Heart left ventricle (tissue), 16 donors: Measurements from ENCODE around the gene RNF114. TPM values are rescaled to one million over a fixed set of nuclear protein-coding genes. Genes with fewer than 3 reads are reported as not detected.

Source experiments
- ATAC-seq, 4 donors: fragments of 200-7000 bp; cut with Tn5 transposase; one replicate each; pipeline ENCODE4 v1.9.1; 2020 to 2022; ENCODE audit warnings: moderate library complexity in 4 of 4, mild to moderate bottlenecking in 3 of 4, moderate number of reproducible peaks in 1 of 4
- DNase-seq, 5 donors: peaks; one replicate each; pipeline ENCODE4 v3.0.0-alpha.2; 2020
- H3K27ac ChIP-seq, 12 donors: fragments of 200-600 bp; sonication (generic) in 4 of 12; one replicate each; pipeline versions ENCODE4 v1.5.0 to v1.8.0; 2016 to 2022; ENCODE audit warnings: mild to moderate bottlenecking in 2 of 12
- H3K27me3 ChIP-seq, 9 donors: fragments of 200-600 bp; sonication (generic) in 2 of 9; one replicate each; pipeline versions ENCODE4 v1.5.1 to v1.8.0; 2016 to 2022; ENCODE audit warnings: mild to moderate bottlenecking in 3 of 9
- H3K36me3 ChIP-seq, 9 donors: fragments of 200-600 bp; sonication (generic) in 2 of 9; one replicate each; pipeline versions ENCODE4 v1.5.0 to v1.8.0; 2018 to 2022; ENCODE audit warnings: mild to moderate bottlenecking in 2 of 9
- H3K4me1 ChIP-seq, 12 donors: fragments of 200-600 bp; sonication (generic) in 4 of 12; one replicate each; pipeline versions ENCODE4 v1.5.0 to v1.8.0; 2016 to 2022; ENCODE audit warnings: mild to moderate bottlenecking in 3 of 12
- H3K4me3 ChIP-seq, 12 donors: fragments of 200-600 bp; sonication (generic) in 4 of 12; one replicate each; pipeline versions ENCODE4 v1.5.0 to v1.8.0; 2017 to 2022; ENCODE audit warnings: mild to moderate bottlenecking in 9 of 12, moderate library complexity in 4 of 12
- H3K9me3 ChIP-seq, 12 donors: fragments of 200-600 bp; sonication (generic) in 4 of 12; one replicate each; pipeline versions ENCODE4 v1.5.0 to v1.8.0; 2016 to 2022; ENCODE audit warnings: mild to moderate bottlenecking in 1 of 12
- POLR2A ChIP-seq, 2 donors: fragments of 450-650 bp; IDR thresholded peaks; one replicate each; pipeline ENCODE4 v1.6.1; 2017; ENCODE audit warnings: antibody characterized with exemption in 2 of 2, mild to moderate bottlenecking in 2 of 2, moderate library complexity in 2 of 2
- WGBS, 4 donors: extraction: QIAGEN DNeasy Blood & Tissue Kit in 2 of 4; methylation state at CpG; one replicate each; pipeline versions ENCODE4 v1.1.5 to v1.1.7; 2013 to 2018; 5-methylcytosine and 5-hydroxymethylcytosine counted together
- intact Hi-C, 10 donors: fragments of 100-400 bp; cut with DNase I; formaldehyde crosslinking; loops; one replicate each; pipeline versions ENCODE4 v1.11.1 to v1.14.2; 2022
- polyA plus RNA-seq, 2 donors: library from polyadenylated mRNA; stranded (reverse); fragments of 200-250 nt; gene quantifications; one replicate each; pipeline ENCODE4 v1.2.3, GENCODE V29; 2013
- total RNA-seq, 9 donors: library from RNA; depleted of rRNA in 2 of 9; stranded (reverse); fragments of >200 nt in 2 of 9; fragmentation: NEBNext Ultra II Directional in 3 of 9; extraction: Animal tissue kit (Norgen Biotek cat#: 25700) in 3 of 9; gene quantifications; one replicate each; pipeline versions ENCODE4 v1.1.0 to v1.2.4, GENCODE V29; 2016 to 2023
- TF ChIP-seq, protein P1 (sequence below), 12 donors: fragments of 200-600 bp; sonication (generic) in 4 of 12; IDR thresholded peaks; one replicate each; pipeline versions ENCODE4 v1.5.0 to v1.8.0; 2018 to 2022; ENCODE audit warnings: antibody characterized with exemption in 12 of 12, mild to moderate bottlenecking in 5 of 12
- donor health status: ischemic (EF 13 %, LVEDD 7.1; RV severe dilation, severe dysfunction).
- donor health status: healthy with polysubstance abuse.
- donor health status: DM: no; HTN: yes; CAD: no.
- donor health status: DM: no; HTN: no; CAD: no.
- donor health status: ischemic (EF 25% LVEDD 6.9; RV normal size, moderate dysfunction).
- donor health status: ischemic (EF 25% LVEDD 5.7; RV mildly dilated, moderate dysfunction).
- donor health status: healthy.
- donor health status: DM: yes; HTN: yes; CAD: no.
- donor health status: ischemic (EF 35%, LVEDD 5.7; RV mildly dilated, moderate dysfunction).
- donor health status: nonischemic (EF 11% LVEDD 7.7; RV severe dilation, severe dysfunction).
- donor health status: DM: yes; HTN: yes; CAD: no.
- donor health status: PGD.
- donor health status: ischemic (EF 29% LVEDD 5.4; RV normal size, mild dysfunction).
- donor health status: nonischemic (EF 23%, LVEDD 6.1; RV moderate dilation, normal function).

The RNF114 gene
- total and polyA plus RNA-seq, 11 donors = 36.5 to 128 (median 50.0) TPM

DNA sequence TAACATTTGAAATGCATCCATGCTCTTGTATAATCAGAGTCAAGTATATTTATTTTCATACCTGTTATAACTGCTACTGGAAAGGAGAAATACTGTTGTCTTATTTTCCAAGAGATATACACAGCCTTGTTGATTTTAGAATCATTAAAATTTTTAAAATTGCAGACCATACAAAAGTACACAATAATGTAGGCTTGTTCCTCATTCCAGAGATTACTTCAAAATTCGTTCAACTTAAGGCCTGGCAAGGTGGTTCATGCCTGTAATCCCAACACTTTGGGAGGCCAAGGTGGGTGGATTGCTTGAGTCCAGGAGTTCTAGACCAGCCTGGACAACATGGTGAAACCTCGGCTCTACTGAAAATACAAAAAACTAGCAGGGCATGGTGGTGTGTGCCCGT lies 6.1 kb downstream of the RNF114 start:
- Histone ChIP-seq H3K36me3 (peaks cover 0 to 81% (median 72%) of the 10 kb centered on the region in 9 donors), H3K27ac (no peak overlapping the region), H3K4me1 (peaks cover 8 to 39% (median 24%) of the 10 kb centered on the region in 12 donors), H3K4me3 (no peak overlapping the region), H3K27me3 (no peaks in the 10 kb centered on the region), H3K9me3 (no peaks in the 10 kb centered on the region)
- intact Hi-C loops = no loop called here
- ATAC-seq (no peak), DNase-seq (no peak)
- TF ChIP-seq, protein P1, sequence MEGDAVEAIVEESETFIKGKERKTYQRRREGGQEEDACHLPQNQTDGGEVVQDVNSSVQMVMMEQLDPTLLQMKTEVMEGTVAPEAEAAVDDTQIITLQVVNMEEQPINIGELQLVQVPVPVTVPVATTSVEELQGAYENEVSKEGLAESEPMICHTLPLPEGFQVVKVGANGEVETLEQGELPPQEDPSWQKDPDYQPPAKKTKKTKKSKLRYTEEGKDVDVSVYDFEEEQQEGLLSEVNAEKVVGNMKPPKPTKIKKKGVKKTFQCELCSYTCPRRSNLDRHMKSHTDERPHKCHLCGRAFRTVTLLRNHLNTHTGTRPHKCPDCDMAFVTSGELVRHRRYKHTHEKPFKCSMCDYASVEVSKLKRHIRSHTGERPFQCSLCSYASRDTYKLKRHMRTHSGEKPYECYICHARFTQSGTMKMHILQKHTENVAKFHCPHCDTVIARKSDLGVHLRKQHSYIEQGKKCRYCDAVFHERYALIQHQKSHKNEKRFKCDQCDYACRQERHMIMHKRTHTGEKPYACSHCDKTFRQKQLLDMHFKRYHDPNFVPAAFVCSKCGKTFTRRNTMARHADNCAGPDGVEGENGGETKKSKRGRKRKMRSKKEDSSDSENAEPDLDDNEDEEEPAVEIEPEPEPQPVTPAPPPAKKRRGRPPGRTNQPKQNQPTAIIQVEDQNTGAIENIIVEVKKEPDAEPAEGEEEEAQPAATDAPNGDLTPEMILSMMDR (IDR thresholded peaks at IDR 0.05) = no peak
- TF ChIP-seq POLR2A (IDR thresholded peaks at IDR 0.05) = no peak
- WGBS, 4 donors = 71 to 82% (median 74%) methylated on average over 3 of the region's 3 CpGs

DNA sequence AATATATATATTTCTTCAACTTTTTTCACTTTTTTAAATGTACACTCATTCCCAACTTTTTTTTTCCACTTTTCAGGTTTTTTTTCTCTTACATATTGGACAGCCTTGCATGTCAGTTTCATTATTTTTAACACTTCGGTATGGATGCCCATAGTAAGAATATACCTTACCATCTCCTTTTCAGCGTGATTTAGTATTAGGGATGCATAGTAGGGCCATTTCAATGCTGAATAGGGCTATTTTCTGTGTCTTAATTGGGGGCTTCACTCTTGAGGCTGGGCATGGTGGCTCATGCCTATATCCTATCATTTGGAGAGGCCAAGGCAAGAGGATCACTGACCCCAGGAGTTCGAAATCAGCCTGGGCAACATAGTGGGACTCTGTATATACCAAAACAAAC lies 6.7 kb downstream of the RNF114 start:
- Histone ChIP-seq H3K36me3 (peaks cover 0 to 84% (median 75%) of the 10 kb centered on the region in 9 donors), H3K9me3 (no peaks in the 10 kb centered on the region), H3K4me1 (peaks cover 2 to 33% (median 17%) of the 10 kb centered on the region in 12 donors), H3K27ac (no peak overlapping the region), H3K27me3 (no peaks in the 10 kb centered on the region), H3K4me3 (no peak overlapping the region)
- no peak for TF ChIP-seq POLR2A (IDR thresholded peaks at IDR 0.05)
- 95 to 98% (median 96%) methylated on average over 3 of the region's 3 CpGs for WGBS, 4 donors
- DNase-seq (no peak), ATAC-seq (no peak)
- intact Hi-C loops = no loop called here

DNA sequence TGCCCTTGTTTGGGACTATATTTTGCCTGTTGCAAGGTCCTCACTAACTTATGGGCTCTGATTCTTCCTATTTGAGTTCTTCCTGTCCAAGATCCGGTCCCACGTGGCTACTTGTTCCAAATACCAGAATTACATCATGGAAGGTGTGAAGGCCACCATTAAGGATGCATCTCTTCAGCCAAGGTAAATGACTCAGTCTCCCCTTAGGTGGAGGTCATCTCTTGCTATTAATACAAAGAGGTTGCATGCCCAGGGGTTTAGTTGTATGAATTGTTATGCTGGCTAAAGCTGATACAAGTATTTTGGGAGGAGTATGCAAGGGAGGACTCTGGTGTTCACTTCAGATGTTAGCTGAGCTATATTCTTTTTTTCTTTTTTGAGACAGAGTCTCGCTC lies 9.1 kb downstream of the RNF114 start:
- TF ChIP-seq, protein P1 (IDR thresholded peaks at IDR 0.05) = no peak
- TF ChIP-seq POLR2A (IDR thresholded peaks at IDR 0.05) = no peak
- Histone ChIP-seq H3K4me1 (peaks cover 0 to 12% (median 0%) of the 10 kb centered on the region in 12 donors), H3K4me3 (no peak overlapping the region), H3K36me3 (peaks cover 0 to 94% (median 90%) of the 10 kb centered on the region in 9 donors), H3K27ac (no peak overlapping the region), H3K27me3 (no peaks in the 10 kb centered on the region), H3K9me3 (no peaks in the 10 kb centered on the region)
- ATAC-seq (no peak), DNase-seq (no peak)
- intact Hi-C loops = no loop called here
- WGBS, 4 donors = 63 to 81% (median 71%) methylated on average over 3 of the region's 3 CpGs

DNA sequence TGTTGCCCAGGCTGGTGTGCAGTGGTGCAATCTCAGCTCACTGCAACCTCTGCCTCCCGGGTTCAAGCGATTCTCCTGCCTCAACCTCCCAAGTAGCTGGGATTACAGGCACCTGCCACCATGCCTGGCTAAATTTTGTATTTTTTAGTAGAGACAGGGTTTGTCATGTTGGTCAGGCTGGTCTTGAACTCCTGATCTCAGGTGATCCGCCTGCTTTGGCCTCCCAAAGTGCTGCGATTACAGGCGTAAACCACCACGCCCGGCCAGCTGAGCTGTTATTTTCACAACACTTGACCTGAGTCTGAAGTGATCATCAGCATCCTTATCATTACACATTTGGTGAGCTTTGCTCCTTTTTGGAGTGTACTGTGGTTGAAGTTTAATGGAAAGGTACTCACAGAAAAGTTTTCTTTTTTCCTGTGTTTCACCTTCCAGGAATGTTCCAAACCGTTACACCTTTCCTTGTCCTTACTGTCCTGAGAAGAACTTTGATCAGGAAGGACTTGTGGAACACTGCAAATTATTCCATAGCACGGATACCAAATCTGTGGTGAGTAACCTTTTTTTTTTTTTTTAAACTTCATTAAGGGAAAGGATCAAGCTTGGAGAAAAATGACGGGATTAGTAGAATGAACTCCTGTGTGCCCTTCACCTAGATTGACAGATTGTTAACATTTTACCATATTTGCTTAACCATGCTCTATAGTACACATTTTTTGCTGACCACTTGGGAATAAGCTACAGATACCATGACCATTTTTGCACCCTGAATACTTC lies 9.7 kb downstream of the RNF114 start:
- DNase-seq (no peak), ATAC-seq (no peak)
- Histone ChIP-seq H3K4me3 (no peak overlapping the region), H3K27me3 (no peaks in the 10 kb centered on the region), H3K36me3 (peaks cover 0 to 96% (median 94%) of the 10 kb centered on the region in 9 donors), H3K4me1 (peaks cover 0 to 9% (median 0%) of the 10 kb centered on the region in 12 donors), H3K27ac (no peak overlapping the region), H3K9me3 (no peaks in the 10 kb centered on the region)
- intact Hi-C loops = no loop called here
- TF ChIP-seq, protein P1 (IDR thresholded peaks at IDR 0.05) = no peak
- TF ChIP-seq POLR2A (IDR thresholded peaks at IDR 0.05) = no peak
- 94 to 98% (median 96%) methylated on average over 9 to 10 of the region's 10 CpGs for WGBS, 4 donors
